Colonic mucosa (tissue), 4 donors: ENCODE data around the gene TCEAL4. TPM values are rescaled to one million over a fixed set of nuclear protein-coding genes. Genes with fewer than 3 reads are reported as not detected.

Experiments
- DNase-seq: peaks from one replicate; pipeline ENCODE4 v3.0.0-alpha.2; 2020
- H3K27ac ChIP-seq: fragments of 200-600 bp; one replicate; pipeline ENCODE4 v1.8.0; 2021
- H3K27me3 ChIP-seq: fragments of 200-600 bp; one replicate; pipeline ENCODE4 v1.8.0; 2021
- H3K36me3 ChIP-seq: fragments of 200-600 bp; one replicate; pipeline ENCODE4 v1.8.0; 2021
- H3K4me1 ChIP-seq: fragments of 200-600 bp; one replicate; pipeline ENCODE4 v1.8.0; 2021; ENCODE audit warnings: mild to moderate bottlenecking
- H3K4me3 ChIP-seq: fragments of 200-600 bp; one replicate; pipeline ENCODE4 v1.8.0; 2021
- H3K9ac ChIP-seq, 2 donors: one replicate each; pipeline ENCODE4 v1.7.0; 2013; ENCODE audit warnings: control low read depth in 2 of 2, low read depth in 2 of 2, low read length in 2 of 2
- H3K9me3 ChIP-seq: fragments of 200-600 bp; one replicate; pipeline ENCODE4 v1.8.0; 2021
- CTCF ChIP-seq: fragments of 200-600 bp; IDR thresholded peaks from one replicate; pipeline ENCODE4 v1.8.0; 2022; ENCODE audit warnings: antibody characterized with exemption, mild to moderate bottlenecking
- intact Hi-C: fragments of 100-400 bp; cut with DNase I; formaldehyde crosslinking; loops from one replicate; pipeline ENCODE4 v1.14.1; 2022
- total RNA-seq, 2 donors: library from RNA; stranded (reverse); fragmentation: NEBNext Ultra II Directional in 1 of 2; extraction: Animal tissue kit (Norgen Biotek cat#: 25700) in 1 of 2; gene quantifications; one replicate each; pipeline ENCODE4 v1.2.1, GENCODE V29; 2021
- donor health status: healthy.
- donor health status: DM: no; HTN: no; CAD: no.
- donor health status: DM: no; HTN: no; CAD: no.

TCEAL4 gene
- total RNA-seq, 2 donors from 2014 or later: 19.0 to 21.1 TPM

GRCh38 chrX:103610282-103610681, 25.0 kb downstream of the TCEAL4 start:
- Histone ChIP-seq H3K4me1 (no peaks in the 10 kb centered on the region), H3K27me3 (no peaks in the 10 kb centered on the region), H3K9ac (no peak overlapping the region), H3K4me3 (no peak overlapping the region), H3K36me3 (no peaks in the 10 kb centered on the region), H3K27ac (no peak overlapping the region), H3K9me3 (no peaks in the 10 kb centered on the region)
- DNase-seq: no peak
- intact Hi-C loops: no loop called here
- no peak for TF ChIP-seq CTCF

DNA sequence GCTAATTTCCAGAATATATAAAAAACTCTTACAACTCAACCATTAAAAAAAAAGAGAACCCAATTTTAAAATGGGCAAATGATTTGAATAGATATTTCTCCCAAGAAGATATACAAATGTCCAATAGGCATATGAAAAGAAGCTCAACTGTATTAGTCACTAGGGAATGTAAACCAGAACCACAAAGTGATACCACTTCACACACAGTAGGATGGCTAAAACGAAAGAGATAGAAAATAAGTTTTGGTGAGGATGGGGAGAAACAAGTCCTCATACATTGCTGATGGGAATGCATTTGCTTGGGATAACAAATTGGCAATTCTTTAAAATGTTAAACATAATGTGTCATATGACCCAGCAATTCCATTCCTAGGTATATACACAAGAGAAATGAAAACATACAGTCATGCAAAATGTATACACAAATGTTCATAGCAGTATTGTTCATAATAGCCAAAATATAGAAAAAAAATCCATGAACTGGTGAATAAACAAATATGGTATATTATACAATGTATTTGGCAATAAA, 28.1 kb downstream of the TCEAL4 start:
- H3K36me3 ChIP-seq: no peaks in the 10 kb centered on the region
- H3K27me3 ChIP-seq: no peaks in the 10 kb centered on the region
- H3K9me3 ChIP-seq: no peaks in the 10 kb centered on the region
- H3K9ac ChIP-seq: no peak overlapping the region
- H3K4me1 ChIP-seq: no peaks in the 10 kb centered on the region
- H3K27ac ChIP-seq: no peak overlapping the region
- TF ChIP-seq CTCF: no peak
- DNase-seq: no peak
- intact Hi-C loops: no loop called here
- no peak overlapping the region for H3K4me3 ChIP-seq

DNA sequence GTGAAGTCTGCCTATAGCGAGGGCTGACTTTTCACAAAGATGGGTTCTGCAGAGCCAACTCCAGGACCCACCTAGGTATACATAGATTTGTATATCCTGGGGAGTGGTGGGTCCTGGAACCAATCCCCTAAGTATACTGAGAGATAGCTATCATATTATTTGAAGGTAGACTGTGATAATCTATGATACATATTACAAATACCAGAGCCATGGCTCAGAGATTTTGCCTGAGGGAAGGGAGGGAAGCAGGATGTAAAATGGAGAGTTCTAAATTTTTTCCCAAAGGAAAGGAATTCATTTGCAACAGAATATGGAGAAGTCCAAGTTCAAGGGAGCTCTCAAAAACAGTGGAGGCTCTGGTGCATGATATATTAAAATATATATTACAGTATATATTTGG, 29.7 kb downstream of the TCEAL4 start:
- Histone ChIP-seq H3K4me3 (no peak overlapping the region), H3K27ac (no peak overlapping the region), H3K27me3 (no peaks in the 10 kb centered on the region), H3K9me3 (no peaks in the 10 kb centered on the region), H3K9ac (no peak overlapping the region), H3K36me3 (no peaks in the 10 kb centered on the region), H3K4me1 (no peaks in the 10 kb centered on the region)
- no peak for DNase-seq
- TF ChIP-seq CTCF: no peak
- intact Hi-C loops: no loop called here

DNA sequence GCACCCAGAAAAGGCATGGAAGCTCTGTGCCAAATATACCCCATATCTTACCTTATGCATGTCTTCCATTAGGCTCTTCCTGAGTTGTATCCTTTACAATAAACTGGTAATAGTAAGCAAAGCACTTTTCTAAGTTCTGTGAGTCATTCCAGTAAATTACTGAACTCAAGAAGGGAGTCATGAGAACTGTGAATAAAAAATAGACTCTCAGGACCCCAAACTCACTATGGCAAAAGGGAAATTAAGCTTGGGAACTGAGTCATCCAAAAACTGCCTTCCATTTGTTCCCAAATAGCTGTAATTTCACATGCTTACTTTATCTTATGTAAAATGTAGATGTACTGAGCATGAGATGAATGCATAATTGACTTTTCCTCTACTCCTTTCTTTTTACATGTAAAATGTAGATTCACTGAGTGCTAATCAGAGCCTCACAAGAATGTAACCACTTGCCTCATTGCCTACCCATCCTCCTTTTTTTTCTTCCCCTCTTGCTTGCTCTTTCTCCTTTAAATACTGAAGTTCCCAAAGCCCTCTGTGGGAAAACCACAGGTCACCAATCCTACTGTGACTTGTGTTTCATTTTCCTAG, 30.6 kb downstream of the TCEAL4 start:
- Histone ChIP-seq H3K4me1 (no peaks in the 10 kb centered on the region), H3K27me3 (no peaks in the 10 kb centered on the region), H3K9me3 (no peaks in the 10 kb centered on the region), H3K9ac (no peak overlapping the region), H3K36me3 (no peaks in the 10 kb centered on the region), H3K4me3 (no peak overlapping the region), H3K27ac (no peak overlapping the region)
- DNase-seq: no peak
- intact Hi-C loops: no loop called here
- TF ChIP-seq CTCF: no peak

DNA sequence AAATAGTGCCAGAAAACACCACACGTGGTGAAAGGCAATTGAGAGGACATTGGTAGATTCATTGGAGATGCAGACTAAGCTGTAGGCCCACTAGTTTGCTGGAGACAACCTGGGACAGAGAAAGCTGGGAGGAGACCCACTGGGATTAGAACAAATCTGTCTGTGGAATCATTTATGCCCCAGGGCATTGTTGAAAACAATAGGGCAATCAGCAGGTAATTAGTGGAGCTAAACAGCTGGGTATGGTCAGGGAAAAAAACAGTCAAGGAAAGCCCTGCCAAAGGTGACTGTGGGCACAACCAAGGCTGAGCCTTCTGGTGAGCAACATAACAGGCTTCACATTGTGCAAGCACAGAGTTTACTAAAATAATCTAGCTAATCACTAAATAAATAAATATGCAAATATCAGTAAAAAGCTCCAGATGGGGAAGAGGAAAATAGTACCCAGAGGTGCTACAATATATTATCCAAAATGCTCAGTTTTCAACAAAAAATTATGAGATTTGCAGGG, 31.4 kb downstream of the TCEAL4 start:
- TF ChIP-seq CTCF: no peak

More for the DNA sequence above, 31.4 kb downstream of the TCEAL4 start:
- DNase-seq: no peak
- Histone ChIP-seq H3K27ac (no peak overlapping the region), H3K9me3 (no peaks in the 10 kb centered on the region), H3K36me3 (no peaks in the 10 kb centered on the region), H3K4me1 (no peaks in the 10 kb centered on the region), H3K4me3 (no peak overlapping the region), H3K27me3 (no peaks in the 10 kb centered on the region), H3K9ac (no peak overlapping the region)
- intact Hi-C loops: no loop called here
